Liver (tissue), 9 donors: ENCODE results near the gene GPR183. TPM values are rescaled to one million over a fixed set of nuclear protein-coding genes. Genes with fewer than 3 reads are reported as not detected.

Source experiments
- DNase-seq: peaks from one replicate; pipeline ENCODE4 v3.0.0-alpha.2; 2017; ENCODE audit warnings: low spot score
- H3K27ac ChIP-seq, 2 donors: one replicate each; pipeline ENCODE4 v1.7.0; 2013; ENCODE audit warnings: inconsistent platforms in 2 of 2, low read length in 2 of 2, control low read depth in 1 of 2, low read depth in 1 of 2, mild to moderate bottlenecking in 1 of 2
- H3K27me3 ChIP-seq, 4 donors: one replicate each; pipeline versions ENCODE4 v1.6.1 to v1.7.0; 2013; ENCODE audit warnings: low read length in 3 of 4, inconsistent platforms in 1 of 4, mild to moderate bottlenecking in 1 of 4, moderate library complexity in 1 of 4; ENCODE audit not compliant: control insufficient read depth in 4 of 4, insufficient read depth in 4 of 4
- H3K36me3 ChIP-seq, 4 donors: one replicate each; pipeline versions ENCODE4 v1.6.1 to v1.7.0; 2013; ENCODE audit warnings: low read length in 3 of 4, mild to moderate bottlenecking in 3 of 4, low read depth in 1 of 4, moderate library complexity in 1 of 4; ENCODE audit not compliant: control insufficient read depth in 4 of 4, insufficient read depth in 3 of 4
- H3K4me1 ChIP-seq, 4 donors: one replicate each; pipeline versions ENCODE4 v1.6.1 to v1.7.0; 2013; ENCODE audit warnings: low read length in 3 of 4, mild to moderate bottlenecking in 3 of 4, moderate library complexity in 1 of 4; ENCODE audit not compliant: control insufficient read depth in 4 of 4, insufficient read depth in 4 of 4
- H3K4me3 ChIP-seq, 3 donors: one replicate each; pipeline versions ENCODE4 v1.6.1 to v1.7.0; 2013; ENCODE audit warnings: low read length in 3 of 3, control low read depth in 1 of 3, low read depth in 1 of 3, mild to moderate bottlenecking in 1 of 3
- H3K9ac ChIP-seq, 2 donors: one replicate each; pipeline ENCODE4 v1.7.0; 2013; ENCODE audit warnings: low read length in 2 of 2, mild to moderate bottlenecking in 2 of 2, moderate library complexity in 2 of 2, control low read depth in 1 of 2, low read depth in 1 of 2
- H3K9me3 ChIP-seq, 4 donors: one replicate each; pipeline versions ENCODE4 v1.6.1 to v1.7.0; 2013; ENCODE audit warnings: low read length in 3 of 4; ENCODE audit not compliant: control insufficient read depth in 4 of 4
- EGR1 ChIP-seq, 2 donors: IDR thresholded peaks; 2 replicates each; pipeline ENCODE4 v1.6.1; 2016 to 2018; ENCODE audit warnings: antibody characterized with exemption in 2 of 2, low read depth in 2 of 2
- FOXA1 ChIP-seq: IDR thresholded peaks from 2 replicates; pipeline ENCODE4 v1.6.1; 2016; ENCODE audit warnings: antibody characterized with exemption
- GABPA ChIP-seq, 2 donors: IDR thresholded peaks in 1 of 2; conservative IDR thresholded peaks in 1 of 2; 2 replicates each; pipeline ENCODE4 v1.6.1; 2016; ENCODE audit warnings: antibody characterized with exemption in 2 of 2, mild to moderate bottlenecking in 1 of 2, moderate library complexity in 1 of 2
- HNF4A ChIP-seq, 2 donors: conservative IDR thresholded peaks; 2 replicates each; pipeline ENCODE4 v1.6.1; 2016; ENCODE audit warnings: antibody characterized with exemption in 2 of 2, mild to moderate bottlenecking in 2 of 2
- HNF4G ChIP-seq: IDR thresholded peaks from 2 replicates; pipeline ENCODE4 v1.6.1; 2016; ENCODE audit warnings: antibody characterized with exemption
- JUND ChIP-seq, 2 donors: IDR thresholded peaks; 2 replicates each; pipeline ENCODE4 v1.6.1; 2016; ENCODE audit warnings: antibody characterized with exemption in 2 of 2
- NR2F2 ChIP-seq: IDR thresholded peaks from 2 replicates; pipeline ENCODE4 v1.6.1; 2016; ENCODE audit warnings: antibody characterized with exemption
- RAD21 ChIP-seq, 2 donors: IDR thresholded peaks; 2 replicates each; pipeline ENCODE4 v1.6.1; 2016; ENCODE audit warnings: antibody characterized with exemption in 2 of 2, mild to moderate bottlenecking in 2 of 2
- SP1 ChIP-seq: IDR thresholded peaks from 2 replicates; pipeline ENCODE4 v1.6.1; 2018; ENCODE audit warnings: antibody characterized with exemption, mild to moderate bottlenecking
- TAF1 ChIP-seq: conservative IDR thresholded peaks from 2 replicates; pipeline ENCODE4 v1.6.1; 2016; ENCODE audit warnings: antibody characterized with exemption, mild to moderate bottlenecking
- YY1 ChIP-seq: IDR thresholded peaks from 2 replicates; pipeline ENCODE4 v1.6.1; 2016; ENCODE audit warnings: antibody characterized with exemption, mild to moderate bottlenecking
- WGBS: extraction: QIAGEN DNeasy Blood & Tissue Kit; methylation state at CpG from one replicate; pipeline ENCODE4 v1.1.7; 2013; 5-methylcytosine and 5-hydroxymethylcytosine counted together
- polyA plus RNA-seq, 2 donors: library from polyadenylated mRNA; stranded (reverse) in 1 of 2; unstranded in 1 of 2; fragments of 200-250 nt in 1 of 2; fragments of >200 nt in 1 of 2; fragmentation: Nextera tagmentation in 1 of 2; extraction: Ambion mirVana in 1 of 2; gene quantifications; one replicate each; pipeline versions ENCODE4 v1.2.1 to v1.2.3, GENCODE V29; 2013 to 2015
- total RNA-seq, 2 donors: library from RNA; depleted of rRNA; stranded (reverse); fragments of >200 nt; gene quantifications; one replicate each; pipeline ENCODE4 v1.2.3, GENCODE V29; 2014
- TF ChIP-seq, protein P1 (sequence below): IDR thresholded peaks from 2 replicates; pipeline ENCODE4 v1.6.1; 2016; ENCODE audit warnings: antibody characterized with exemption
- TF ChIP-seq, protein P2 (sequence below): IDR thresholded peaks from 2 replicates; pipeline ENCODE4 v1.6.1; 2016; ENCODE audit warnings: antibody characterized with exemption
- TF ChIP-seq, protein P3 (sequence below): IDR thresholded peaks from 2 replicates; pipeline ENCODE4 v1.6.1; 2016; ENCODE audit warnings: antibody characterized with exemption
- TF ChIP-seq, protein P4 (sequence below): IDR thresholded peaks from 2 replicates; pipeline ENCODE4 v1.6.1; 2016; ENCODE audit warnings: antibody characterized with exemption, mild to moderate bottlenecking
- TF ChIP-seq, protein P5 (sequence below): fragments of 150-350 bp; IDR thresholded peaks from 2 replicates; pipeline ENCODE4 v1.5.1; 2017; ENCODE audit warnings: improper control_type of control experiment, low read depth, low read length; ENCODE audit not compliant: missing input control
- donor health status: healthy.
- donor health status: healthy.
- donor health status: healthy.
- donor health status: healthy.
- donor health status: healthy.

The GPR183 gene
- total and polyA plus RNA-seq, 4 donors = 0.89 to 4.3 (median 2.9) TPM

DNA sequence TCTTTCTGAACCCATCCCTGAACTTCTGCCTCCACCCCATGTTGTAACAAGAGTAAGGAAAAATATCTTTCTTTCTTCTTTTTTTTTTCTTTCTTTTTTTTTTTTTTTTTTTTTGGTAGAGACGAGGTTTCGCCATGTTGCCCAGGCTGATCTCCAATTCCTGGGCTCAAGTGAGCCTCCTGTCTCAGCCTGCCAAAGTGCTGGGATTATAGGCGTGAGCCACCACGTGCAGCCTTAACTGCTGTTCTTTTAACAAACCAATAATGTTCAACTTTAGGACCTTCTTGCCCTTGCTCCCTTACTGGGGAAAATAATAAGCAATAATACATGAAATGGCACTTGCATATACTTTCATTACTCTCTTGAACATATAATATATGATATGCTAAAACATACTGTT lies 19.6 kb downstream of the GPR183 start:
- Histone ChIP-seq H3K27ac (no peak overlapping the region), H3K36me3 (no peaks in the 10 kb centered on the region), H3K27me3 (no peaks in the 10 kb centered on the region), H3K9ac (no peak overlapping the region), H3K4me1 (peaks cover 2 to 31% (median 21%) of the 10 kb centered on the region in 4 donors), H3K9me3 (no peaks in the 10 kb centered on the region), H3K4me3 (no peak overlapping the region)
- WGBS = 90% methylated on average over 4 of the region's 4 CpGs
- DNase-seq = no peak
- TF ChIP-seq GABPA (IDR thresholded peaks at IDR 0.05 in 1 of 2, conservative IDR thresholded peaks at IDR 0.05 in 1 of 2) = no peak
- TF ChIP-seq, protein P1, sequence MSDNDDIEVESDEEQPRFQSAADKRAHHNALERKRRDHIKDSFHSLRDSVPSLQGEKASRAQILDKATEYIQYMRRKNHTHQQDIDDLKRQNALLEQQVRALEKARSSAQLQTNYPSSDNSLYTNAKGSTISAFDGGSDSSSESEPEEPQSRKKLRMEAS = no peak
- TF ChIP-seq YY1 = no peak
- TF ChIP-seq, protein P2, sequence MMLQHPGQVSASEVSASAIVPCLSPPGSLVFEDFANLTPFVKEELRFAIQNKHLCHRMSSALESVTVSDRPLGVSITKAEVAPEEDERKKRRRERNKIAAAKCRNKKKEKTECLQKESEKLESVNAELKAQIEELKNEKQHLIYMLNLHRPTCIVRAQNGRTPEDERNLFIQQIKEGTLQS = no peak
- TF ChIP-seq JUND (IDR thresholded peaks at IDR 0.05) = no peak
- no peak for TF ChIP-seq RAD21 (IDR thresholded peaks at IDR 0.05)
- TF ChIP-seq HNF4G = no peak
- TF ChIP-seq, protein P3, sequence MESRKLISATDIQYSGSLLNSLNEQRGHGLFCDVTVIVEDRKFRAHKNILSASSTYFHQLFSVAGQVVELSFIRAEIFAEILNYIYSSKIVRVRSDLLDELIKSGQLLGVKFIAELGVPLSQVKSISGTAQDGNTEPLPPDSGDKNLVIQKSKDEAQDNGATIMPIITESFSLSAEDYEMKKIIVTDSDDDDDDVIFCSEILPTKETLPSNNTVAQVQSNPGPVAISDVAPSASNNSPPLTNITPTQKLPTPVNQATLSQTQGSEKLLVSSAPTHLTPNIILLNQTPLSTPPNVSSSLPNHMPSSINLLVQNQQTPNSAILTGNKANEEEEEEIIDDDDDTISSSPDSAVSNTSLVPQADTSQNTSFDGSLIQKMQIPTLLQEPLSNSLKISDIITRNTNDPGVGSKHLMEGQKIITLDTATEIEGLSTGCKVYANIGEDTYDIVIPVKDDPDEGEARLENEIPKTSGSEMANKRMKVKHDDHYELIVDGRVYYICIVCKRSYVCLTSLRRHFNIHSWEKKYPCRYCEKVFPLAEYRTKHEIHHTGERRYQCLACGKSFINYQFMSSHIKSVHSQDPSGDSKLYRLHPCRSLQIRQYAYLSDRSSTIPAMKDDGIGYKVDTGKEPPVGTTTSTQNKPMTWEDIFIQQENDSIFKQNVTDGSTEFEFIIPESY = no peak
- no peak for TF ChIP-seq SP1
- no peak for TF ChIP-seq FOXA1
- no peak for TF ChIP-seq EGR1 (IDR thresholded peaks at IDR 0.05; ENCODE audit: low read depth in 2 of 2)
- no peak for TF ChIP-seq TAF1
- TF ChIP-seq, protein P4, sequence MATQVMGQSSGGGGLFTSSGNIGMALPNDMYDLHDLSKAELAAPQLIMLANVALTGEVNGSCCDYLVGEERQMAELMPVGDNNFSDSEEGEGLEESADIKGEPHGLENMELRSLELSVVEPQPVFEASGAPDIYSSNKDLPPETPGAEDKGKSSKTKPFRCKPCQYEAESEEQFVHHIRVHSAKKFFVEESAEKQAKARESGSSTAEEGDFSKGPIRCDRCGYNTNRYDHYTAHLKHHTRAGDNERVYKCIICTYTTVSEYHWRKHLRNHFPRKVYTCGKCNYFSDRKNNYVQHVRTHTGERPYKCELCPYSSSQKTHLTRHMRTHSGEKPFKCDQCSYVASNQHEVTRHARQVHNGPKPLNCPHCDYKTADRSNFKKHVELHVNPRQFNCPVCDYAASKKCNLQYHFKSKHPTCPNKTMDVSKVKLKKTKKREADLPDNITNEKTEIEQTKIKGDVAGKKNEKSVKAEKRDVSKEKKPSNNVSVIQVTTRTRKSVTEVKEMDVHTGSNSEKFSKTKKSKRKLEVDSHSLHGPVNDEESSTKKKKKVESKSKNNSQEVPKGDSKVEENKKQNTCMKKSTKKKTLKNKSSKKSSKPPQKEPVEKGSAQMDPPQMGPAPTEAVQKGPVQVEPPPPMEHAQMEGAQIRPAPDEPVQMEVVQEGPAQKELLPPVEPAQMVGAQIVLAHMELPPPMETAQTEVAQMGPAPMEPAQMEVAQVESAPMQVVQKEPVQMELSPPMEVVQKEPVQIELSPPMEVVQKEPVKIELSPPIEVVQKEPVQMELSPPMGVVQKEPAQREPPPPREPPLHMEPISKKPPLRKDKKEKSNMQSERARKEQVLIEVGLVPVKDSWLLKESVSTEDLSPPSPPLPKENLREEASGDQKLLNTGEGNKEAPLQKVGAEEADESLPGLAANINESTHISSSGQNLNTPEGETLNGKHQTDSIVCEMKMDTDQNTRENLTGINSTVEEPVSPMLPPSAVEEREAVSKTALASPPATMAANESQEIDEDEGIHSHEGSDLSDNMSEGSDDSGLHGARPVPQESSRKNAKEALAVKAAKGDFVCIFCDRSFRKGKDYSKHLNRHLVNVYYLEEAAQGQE = no peak
- no peak for TF ChIP-seq NR2F2
- no peak for TF ChIP-seq HNF4A (conservative IDR thresholded peaks at IDR 0.05)
- TF ChIP-seq, protein P5, sequence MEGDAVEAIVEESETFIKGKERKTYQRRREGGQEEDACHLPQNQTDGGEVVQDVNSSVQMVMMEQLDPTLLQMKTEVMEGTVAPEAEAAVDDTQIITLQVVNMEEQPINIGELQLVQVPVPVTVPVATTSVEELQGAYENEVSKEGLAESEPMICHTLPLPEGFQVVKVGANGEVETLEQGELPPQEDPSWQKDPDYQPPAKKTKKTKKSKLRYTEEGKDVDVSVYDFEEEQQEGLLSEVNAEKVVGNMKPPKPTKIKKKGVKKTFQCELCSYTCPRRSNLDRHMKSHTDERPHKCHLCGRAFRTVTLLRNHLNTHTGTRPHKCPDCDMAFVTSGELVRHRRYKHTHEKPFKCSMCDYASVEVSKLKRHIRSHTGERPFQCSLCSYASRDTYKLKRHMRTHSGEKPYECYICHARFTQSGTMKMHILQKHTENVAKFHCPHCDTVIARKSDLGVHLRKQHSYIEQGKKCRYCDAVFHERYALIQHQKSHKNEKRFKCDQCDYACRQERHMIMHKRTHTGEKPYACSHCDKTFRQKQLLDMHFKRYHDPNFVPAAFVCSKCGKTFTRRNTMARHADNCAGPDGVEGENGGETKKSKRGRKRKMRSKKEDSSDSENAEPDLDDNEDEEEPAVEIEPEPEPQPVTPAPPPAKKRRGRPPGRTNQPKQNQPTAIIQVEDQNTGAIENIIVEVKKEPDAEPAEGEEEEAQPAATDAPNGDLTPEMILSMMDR = no peak
